ENCODE measurements around the gene COL9A1. TPM values are rescaled to one million over a fixed set of nuclear protein-coding genes. Genes with fewer than 3 reads are reported as not detected.

The COL9A1 gene
- total RNA-seq, 1 donor from 2014 or later: 0.47 TPM

DNA sequence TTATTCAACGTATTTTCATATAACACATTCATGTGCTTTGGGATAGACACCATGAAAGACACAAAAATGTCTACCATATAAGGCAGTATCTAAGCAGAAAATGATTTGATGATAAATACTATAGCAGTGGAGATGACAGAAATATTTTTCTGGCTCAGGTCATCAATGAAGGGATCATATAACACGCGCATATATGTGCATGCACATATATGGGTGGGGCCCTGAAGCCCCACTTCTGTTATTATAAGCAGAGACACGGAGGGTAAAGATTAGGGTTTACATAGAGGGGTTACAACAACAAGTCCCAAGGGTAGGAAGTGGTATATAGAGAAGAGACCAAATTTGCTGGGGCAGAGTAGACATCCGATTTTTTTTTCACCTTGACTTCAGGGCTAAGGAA is 16.0 kb downstream of the COL9A1 start:
- DNase-seq (ENCODE audit: low spot score): no peak

DNA sequence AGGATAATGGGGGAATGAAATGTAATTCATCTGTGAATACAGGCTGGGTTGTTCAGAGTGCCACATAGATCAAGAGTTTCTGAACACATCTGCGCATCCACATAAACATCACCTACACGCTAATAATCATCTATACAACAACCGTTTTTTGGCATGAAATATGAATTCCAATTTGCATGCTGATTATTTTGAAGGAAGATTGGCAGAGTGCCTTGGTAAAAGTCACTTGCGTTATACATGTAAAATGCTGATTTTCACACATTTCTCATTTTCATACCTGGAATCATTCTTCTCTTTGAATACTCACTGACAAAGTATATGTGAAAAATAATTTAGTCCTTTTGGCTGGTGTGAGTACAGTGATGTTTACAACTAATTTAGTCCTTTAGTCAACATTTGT is 17.7 kb downstream of the COL9A1 start:
- DNase-seq (ENCODE audit: low spot score): no peak

DNA sequence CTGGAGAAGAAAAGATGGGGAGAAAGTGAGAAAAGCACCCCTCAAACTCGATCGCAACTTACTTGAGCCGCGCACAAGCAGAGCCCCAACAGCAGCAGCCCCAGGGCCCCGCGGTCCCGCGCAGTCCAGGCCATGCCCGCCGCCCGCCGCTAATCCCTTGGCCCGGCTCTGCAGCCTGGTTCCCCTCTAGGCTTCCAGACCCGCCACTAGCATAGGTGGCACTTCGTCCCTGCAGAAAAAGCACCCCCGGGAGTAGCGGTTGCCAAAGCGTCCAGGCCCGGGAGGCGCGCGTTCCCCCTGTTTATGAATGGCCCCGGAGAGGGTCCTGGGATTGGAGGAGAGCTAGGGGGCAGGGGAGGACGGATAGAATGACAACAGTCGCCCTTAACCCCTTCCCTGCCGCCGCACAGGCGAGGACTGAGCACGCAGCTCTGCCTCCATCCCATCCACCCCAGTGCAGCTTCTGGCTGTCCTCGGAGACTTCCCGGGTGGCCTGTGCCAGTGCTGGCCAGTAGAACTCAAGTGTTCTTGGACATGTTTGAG is 19.9 kb downstream of the COL9A1 start:
- no peak for DNase-seq (ENCODE audit: low spot score)

DNA sequence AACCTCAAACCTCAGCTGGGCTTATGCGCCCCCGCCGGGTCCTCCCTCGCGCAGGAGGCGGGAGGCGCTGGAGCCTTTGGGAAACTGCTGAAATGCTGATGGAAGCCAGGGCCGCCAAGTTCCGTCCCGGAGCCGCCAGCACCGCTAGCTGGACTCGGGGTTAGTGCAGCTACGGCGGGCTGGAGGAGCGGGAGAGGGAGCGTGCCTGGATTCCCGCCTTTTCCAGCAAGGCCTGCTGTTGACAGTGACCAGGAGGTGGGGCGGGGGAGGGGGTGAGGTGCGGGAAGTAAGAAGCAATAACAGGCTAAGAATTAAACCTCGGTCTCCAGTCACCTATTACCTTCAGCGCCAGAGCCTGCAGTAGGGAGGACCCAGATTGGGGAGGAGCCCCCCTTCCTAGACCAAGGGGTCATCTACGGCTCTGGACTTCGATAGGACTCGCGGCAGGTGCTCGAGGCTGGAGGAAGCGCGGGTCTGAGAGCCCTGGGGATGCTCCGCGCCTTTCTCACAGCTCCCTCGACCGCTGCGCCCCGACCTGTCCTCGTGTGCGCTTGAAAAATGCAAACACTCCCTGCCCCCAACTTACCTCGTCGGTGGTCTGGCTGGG is 20.5 kb downstream of the COL9A1 start:
- no peak for DNase-seq (ENCODE audit: low spot score)

DNA sequence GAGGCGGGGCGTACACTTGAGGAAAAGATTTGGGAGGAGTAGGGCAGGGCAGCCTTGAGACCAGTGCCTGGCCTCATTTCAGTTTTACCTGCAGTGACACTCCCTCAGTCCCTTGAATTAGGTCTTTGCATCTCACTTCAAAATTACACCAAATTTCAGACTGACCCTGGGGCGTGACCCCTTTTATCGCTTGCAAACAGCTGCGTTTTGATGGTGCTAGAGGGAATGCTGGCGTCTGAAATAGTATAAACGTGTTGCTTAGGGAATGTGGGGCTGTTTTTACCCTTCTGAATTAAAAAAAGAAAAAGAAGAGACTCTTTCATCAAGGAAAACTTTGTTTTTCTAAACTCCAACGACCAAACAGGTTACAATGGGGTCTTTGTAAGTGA is 21.0 kb downstream of the COL9A1 start:
- DNase-seq (ENCODE audit: low spot score): no peak

GRCh38 chr6:70280400-70280853 is 22.5 kb downstream of the COL9A1 start:
- DNase-seq (ENCODE audit: low spot score): no peak

DNA sequence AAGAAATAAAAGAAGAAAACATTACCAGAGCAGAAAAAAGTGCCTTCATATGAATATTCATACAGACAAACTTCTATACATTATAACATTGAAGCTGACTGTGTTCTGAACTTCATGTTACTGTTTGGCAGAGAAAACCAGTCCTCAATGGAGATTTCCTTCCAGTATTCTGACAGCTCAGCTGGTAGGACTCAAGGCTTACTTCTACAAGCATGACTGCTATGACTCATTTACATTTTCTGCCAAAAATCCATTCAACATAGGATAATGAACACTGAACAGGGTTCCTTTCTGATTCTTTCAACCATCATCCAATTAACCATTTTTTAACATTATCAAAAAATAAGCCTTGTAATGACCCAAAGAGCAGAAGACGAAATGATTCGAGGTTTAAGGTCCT is 25.4 kb downstream of the COL9A1 start:
- DNase-seq (ENCODE audit: low spot score): no peak

DNA sequence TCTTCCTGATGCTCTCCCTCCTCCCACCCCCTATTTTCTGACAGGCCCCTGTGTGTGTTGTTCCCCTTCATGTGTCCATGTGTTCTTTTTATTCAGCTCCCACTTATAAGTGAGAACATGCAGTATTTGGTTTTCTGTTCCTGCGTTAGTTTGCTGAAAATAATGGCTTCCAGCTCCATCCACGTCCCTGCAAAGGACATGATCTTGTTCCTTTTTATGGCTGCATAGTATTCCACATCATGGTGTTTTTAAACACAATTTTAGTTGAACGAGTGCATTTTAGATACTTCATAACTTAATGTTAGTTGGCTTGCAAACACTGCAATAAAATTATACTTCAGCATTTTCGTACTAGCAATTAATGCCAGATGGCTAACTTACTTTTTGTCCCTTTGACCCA is 28.5 kb downstream of the COL9A1 start:
- DNase-seq (ENCODE audit: low spot score): no peak

DNA sequence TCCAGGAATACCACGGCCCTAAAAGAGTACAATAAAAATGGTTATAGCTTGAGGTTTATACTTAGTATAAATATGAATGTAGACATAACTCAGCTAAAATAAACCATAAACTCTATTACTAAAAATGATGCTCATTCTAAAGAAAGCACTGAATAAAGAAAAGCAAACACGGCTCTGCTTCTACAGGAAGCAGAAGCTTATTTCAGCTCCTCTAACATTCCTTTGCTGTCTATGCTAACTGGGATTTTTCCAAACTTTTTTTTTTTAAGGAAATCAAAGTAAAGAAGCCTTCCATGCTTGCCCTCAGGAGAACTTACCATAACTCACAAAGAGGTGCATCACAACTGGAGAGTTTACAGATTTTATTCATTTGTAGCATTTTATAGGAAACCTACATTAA is 30.8 kb downstream of the COL9A1 start:
- DNase-seq (ENCODE audit: low spot score): no peak

- no peak for DNase-seq (ENCODE audit: low spot score)
Measured at GRCh38 chr6:70270287-70271005, 32.4 kb downstream of the COL9A1 start.

- DNase-seq (ENCODE audit: low spot score): no peak
Measured at GRCh38 chr6:70266142-70266541, 36.7 kb downstream of the COL9A1 start.

DNA sequence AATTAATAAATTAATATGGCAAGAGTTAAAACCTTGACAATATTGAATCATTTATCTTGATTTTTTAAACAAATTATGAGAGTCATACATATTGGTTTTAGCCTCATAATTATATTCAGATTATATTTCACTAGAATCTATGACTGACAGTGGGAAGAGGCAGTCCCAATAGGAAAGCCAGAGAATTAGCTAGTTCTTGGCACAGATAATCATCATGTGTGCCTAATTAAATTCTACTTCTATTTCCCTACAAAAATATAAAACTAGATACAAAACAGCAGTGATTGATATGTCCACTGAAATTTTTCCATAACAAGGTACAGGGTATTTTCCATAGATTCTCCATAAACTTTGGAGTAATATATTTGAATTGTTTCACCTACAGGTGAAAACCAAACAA is 38.6 kb downstream of the COL9A1 start:
- no peak for DNase-seq (ENCODE audit: low spot score)

- no peak for DNase-seq (ENCODE audit: low spot score)
Measured at GRCh38 chr6:70258483-70258882, 44.4 kb downstream of the COL9A1 start.

DNA sequence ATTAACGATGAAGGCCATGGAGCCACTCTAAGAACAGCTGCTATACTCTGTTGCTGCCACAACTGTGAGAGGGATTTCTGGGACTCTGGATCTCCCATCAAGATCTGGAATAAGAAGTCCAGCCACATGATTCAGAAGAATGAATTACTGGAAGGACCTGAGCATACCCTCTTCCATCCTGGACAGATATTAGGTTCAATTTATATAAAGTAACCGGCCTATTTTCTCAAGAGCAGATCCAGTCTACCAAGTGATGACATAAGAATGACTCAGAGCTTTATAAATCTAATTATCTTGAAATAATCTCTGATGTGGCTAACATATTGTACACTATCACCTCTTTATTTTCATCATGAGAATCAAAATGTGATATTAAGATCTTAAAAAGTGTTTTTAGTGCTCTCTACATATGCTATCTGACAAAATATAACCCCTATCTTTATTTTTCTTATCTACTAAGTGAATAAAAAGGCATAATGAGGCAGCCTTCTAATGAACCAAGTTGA is 45.1 kb downstream of the COL9A1 start:
- DNase-seq (ENCODE audit: low spot score): no peak

GRCh38 chr6:70254784-70255183 is 48.1 kb downstream of the COL9A1 start:
- DNase-seq (ENCODE audit: low spot score): no peak

DNA sequence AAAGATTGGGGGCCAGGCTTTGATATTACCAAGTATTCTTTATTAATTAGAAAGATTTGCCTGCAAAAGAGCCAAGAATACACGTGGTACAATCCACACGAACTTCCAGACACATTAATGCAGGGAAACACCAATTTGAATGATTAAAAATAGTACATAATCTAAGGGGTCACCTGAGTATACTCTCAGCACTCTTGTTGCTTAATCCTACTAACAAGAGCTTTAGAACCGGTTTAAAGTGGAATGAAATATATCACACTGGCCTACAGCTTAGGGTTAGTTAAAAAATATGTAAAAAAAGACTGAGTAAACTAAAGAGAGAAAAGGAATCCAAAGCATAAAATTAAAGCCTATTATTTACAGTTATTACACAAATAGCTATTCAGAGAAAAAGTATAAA is 49.0 kb downstream of the COL9A1 start:
- DNase-seq (ENCODE audit: low spot score): no peak

- no peak for DNase-seq (ENCODE audit: low spot score)
Measured at GRCh38 chr6:70252604-70253003, 50.3 kb downstream of the COL9A1 start.

DNA sequence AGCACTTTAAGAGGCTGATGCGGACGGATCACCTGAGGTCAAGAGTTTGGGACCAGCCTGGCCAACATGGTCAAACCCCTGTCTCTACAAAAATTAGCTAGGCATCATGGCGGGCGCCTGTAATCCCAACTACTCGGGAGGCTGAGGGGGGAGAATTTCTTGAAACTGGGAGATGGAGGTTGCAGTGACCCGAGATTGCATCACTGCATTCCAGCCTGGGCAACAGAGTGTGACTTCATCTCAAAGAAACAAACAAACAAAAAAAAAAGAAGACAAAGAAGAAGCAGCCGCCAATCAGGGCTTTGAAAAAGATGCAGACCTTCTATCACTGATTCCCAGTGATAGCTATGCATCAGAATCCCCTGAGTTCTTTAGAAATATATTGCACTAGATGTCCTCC is 56.8 kb downstream of the COL9A1 start:
- DNase-seq (ENCODE audit: low spot score): no peak

- DNase-seq (ENCODE audit: low spot score): no peak
Measured at GRCh38 chr6:70241991-70242420, 60.9 kb downstream of the COL9A1 start.

DNA sequence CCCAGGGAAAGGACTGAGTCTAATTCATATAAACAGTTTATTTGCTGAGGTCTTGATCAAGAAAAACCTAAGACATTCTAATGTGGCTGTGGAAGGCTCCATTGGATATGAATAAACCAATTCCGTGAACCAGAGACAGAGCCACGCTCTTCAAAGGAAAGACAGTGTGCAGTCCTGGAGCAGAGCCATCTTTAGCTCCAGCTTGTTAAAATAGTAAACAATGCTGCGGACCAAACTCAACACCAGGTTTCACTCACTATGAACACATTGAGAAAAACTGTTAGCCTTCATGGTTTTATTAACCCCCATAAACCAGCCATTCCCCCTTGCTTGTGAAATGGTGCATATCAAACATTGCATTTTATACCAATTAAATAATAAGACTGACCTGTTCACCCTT is 61.9 kb downstream of the COL9A1 start:
- DNase-seq (ENCODE audit: low spot score): no peak

- DNase-seq (ENCODE audit: low spot score): no peak
Measured at GRCh38 chr6:70236343-70236742, 66.5 kb downstream of the COL9A1 start.

GRCh38 chr6:70234561-70235236 is 68.2 kb downstream of the COL9A1 start:
- DNase-seq (ENCODE audit: low spot score): no peak

DNA sequence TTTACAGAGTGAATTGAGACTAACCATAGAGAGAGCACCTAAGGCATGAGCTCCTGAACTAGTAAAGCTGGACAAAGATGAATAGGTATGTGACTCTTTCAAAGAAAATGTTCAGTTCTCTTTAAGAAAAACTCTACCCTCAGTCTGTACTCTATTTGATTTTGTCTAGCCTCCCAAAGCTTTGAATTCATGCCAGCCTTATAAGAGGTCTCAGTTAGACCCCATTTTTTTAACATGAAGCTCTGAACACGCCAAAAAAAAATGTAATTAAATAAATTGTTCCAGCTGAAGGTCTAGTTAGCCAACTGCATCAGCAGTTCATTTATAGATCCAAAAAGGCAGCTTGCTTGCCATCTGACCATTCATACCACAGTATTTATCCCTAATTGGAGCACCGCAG is 71.6 kb downstream of the COL9A1 start:
- no peak for DNase-seq (ENCODE audit: low spot score)
